GM18508 (cell line): ENCODE results near the gene RFTN1.

Source experiments
- ATAC-seq: cut with Tn5 transposase; IDR thresholded peaks from one replicate; pipeline ENCODE4 v1.9.1; 2021; ENCODE audit warnings: moderate number of reproducible peaks; ENCODE audit not compliant: insufficient read depth, unreplicated experiment

The RFTN1 gene

DNA sequence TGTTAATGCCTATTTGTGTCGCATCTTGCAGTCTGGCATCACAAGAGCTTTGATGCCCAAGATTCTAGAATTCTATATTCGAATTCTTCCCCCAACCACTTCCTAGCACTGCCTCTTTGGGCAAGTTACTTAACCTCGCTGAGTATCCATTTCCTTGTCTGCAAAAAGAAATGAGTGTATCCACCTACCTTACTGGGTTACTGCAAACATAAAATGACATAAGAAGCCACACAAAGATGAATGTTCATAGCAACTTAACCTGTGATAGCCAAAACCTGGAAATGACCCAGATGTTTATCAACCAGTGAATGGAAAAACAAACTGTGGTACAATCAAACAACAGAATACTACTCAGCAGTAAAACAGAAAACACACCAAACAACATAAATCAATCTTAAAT lies 24.9 kb downstream of the RFTN1 start:
- ATAC-seq: no peak

DNA sequence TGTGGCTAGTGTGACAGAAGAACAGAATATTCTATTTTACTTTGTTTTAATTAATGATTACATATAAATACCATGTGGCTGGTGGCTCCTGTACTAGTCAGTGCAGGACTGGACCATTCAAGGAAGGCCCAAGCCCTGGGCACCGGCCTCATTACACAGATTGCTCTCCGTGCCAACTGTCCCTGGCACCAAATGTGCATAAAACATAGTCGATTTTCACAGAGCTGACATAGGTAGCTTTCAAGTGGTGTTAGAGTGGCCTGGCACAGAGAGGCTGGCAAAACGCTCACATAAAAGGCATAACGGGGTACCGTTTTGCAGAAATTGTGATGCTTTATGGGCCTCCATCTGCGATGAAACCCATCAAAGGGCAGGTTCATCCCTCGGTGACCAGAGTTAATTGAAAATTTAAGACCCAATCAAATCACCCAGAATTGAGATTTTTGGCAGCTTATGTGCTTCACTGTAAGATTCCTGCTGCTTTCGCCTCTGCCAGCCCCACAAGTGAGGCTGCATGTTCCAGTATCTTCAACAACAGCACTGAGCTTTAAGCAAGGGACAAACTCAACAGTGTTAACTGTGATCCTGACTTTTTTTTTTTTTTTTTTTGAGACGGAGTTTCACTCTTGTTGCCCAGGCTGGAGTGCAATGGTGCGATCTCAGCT lies 25.9 kb downstream of the RFTN1 start:
- ATAC-seq: no peak

DNA sequence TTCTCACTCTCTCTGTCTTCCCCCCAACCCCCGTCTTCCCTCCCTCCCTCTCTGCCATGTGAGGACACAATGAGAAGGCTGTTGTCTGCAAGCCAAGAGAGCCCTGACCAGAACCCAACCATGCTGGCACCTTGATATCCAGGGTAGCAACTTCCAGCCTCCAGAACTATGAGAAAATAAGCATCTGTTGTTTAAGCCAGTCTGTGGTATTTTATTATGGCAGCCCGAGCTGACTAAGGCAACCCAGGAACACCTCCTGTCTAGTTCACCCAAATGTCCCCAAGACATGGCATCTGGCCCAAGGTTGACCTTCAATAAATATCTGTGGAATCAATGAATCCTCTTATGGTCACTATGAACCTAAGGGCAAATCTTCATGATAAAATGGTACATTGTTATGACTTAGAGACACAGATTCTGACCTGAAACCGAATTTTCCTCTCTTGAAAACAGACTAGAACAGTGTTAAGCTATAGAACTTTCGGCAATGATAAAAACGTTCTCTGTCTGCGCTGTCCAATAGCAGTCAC lies 26.5 kb downstream of the RFTN1 start:
- no peak for ATAC-seq

DNA sequence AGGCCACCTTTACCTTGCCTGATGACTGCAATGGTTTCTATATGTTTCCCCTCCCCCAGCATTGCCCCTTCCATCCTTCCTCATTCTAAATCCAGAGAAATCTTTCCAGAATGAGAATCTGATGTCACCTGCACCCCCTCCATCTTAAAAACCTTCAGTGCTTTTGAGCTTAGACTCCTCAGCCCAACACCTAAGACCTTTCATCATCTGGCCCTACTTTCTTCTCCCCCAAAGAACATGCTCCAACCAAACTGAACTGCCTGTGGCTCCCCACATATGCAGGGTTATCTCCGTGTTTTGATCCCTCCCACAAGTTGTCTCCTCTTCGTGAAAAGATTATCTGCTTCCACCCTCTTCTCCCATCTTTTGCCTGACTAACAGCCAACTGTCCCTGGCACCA lies 27.3 kb downstream of the RFTN1 start:
- no peak for ATAC-seq

DNA sequence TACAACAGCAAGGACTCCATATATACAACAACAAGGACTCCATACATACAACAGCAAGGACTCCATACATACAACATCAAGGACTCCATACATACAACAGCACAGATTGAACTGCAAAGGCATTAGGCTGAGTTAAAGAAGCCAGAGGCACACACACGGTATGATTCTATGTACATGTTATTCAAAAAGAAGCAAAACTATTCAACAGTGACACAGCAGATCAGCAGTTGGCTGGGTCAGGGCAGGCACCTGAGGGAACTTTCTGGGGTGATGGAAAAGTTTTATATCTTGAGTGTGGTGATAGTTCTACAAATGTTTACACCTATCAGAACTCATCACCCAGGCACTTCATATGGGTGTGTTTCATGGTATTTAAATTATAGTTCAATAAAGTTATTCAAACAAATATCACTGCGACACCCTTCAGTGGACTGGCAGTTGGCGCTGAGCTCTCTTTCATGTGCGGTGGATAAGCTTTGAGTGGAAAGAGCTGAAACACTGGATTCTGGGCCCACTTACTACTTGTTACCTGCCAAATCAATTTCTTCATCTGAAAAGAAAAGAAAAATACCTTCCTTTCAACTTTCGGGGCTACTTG lies 28.0 kb downstream of the RFTN1 start:
- ATAC-seq: no peak

GRCh38 chr3:16484984-16485383 lies 28.5 kb downstream of the RFTN1 start:
- no peak for ATAC-seq

GRCh38 chr3:16484216-16484615 lies 29.3 kb downstream of the RFTN1 start:
- ATAC-seq: no peak

DNA sequence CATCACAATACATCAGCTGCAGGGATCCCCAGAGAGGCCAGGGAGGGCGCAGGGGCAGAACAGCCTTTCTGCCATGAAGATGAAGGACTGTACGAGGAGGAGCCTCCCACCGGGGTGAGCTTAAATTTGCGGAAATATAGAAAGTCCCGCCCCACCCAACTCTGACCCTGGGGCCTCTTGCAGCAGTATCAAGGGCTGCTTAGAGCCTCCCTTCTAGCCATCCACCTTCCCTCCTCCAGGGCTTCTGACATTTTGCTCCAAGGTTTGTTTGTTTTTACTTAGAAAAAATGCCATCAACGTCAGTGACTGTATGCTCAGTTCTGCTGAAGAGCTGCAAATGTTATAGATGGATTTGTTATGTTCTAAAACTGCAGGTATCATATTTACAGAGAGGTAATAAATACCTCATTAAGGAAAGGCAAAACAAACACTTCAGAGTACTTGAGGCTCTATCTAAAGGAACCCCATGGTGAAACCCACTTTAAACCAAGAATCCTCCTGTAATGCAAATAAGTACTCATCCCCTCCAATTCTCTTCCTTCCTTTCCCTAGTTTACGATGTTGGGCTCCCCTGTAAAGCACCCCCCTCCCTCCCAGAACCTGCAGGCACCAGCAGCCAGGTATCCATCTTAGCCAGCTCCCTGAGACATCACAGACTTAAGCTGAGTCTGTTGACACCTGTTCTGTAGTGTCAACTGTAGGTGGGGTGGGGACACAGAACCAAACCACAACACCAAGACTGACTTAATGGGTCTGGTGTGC lies 30.5 kb downstream of the RFTN1 start:
- ATAC-seq: no peak

- ATAC-seq: no peak
Measured at GRCh38 chr3:16482194-16482769, 31.2 kb downstream of the RFTN1 start.

DNA sequence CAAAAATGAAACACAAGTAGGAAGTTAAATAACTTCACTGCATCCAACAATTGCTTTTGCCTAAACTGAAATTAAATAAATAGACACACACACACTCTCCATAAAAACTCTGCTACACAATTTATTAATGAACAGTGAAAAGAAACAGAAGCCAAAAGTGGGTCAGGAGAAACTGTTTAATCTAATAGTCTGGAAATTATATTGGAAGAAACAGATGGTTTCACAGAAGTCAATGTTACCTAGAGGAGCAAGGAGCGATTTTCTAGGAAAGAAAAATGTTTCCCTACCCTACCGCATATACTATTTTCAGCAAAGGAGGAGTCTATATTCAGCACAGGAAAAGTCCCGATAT lies 32.0 kb downstream of the RFTN1 start:
- ATAC-seq: no peak

DNA sequence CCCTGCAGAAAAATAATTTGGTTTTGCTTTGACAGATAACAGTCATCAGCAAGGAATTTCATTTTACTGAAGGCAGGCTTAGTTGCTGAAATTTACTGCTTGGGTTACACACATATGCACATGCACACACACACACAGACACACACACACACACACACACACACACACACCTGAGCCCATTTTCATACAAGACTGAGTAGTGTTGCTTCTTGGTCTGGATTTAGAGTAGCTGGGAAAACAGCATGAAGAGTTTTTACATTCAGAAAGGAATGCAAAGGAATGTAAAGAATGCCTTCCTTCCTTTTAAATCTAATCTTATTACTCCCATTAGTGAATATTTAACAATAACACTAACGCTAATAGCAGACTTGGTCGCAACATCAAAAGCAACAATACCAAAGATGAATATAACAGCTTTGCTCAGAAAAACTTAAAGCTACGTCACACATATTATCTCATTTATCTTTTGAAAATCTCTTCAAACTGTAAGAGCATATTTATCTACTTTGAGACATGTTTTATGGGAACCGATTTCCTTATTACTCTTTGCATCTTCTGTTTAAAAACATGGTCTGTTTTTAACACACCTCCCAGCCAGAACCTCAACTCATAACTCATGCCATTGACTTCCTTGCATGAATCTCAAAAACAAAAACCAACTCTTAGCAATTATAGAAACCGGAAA lies 32.5 kb downstream of the RFTN1 start:
- no peak for ATAC-seq

- no peak for ATAC-seq
Measured at GRCh38 chr3:16478516-16478915, 35.0 kb downstream of the RFTN1 start.

- no peak for ATAC-seq
Measured at GRCh38 chr3:16477521-16477920, 36.0 kb downstream of the RFTN1 start.

- ATAC-seq: no peak
Measured at GRCh38 chr3:16477056-16477455, 36.4 kb downstream of the RFTN1 start.

- no peak for ATAC-seq
Measured at GRCh38 chr3:16476636-16477035, 36.9 kb downstream of the RFTN1 start.

GRCh38 chr3:16475766-16476165 lies 37.7 kb downstream of the RFTN1 start:
- ATAC-seq: no peak

- ATAC-seq: no peak
Measured at GRCh38 chr3:16474920-16475319, 38.6 kb downstream of the RFTN1 start.

- no peak for ATAC-seq
Measured at GRCh38 chr3:16474216-16474615, 39.3 kb downstream of the RFTN1 start.

- no peak for ATAC-seq
Measured at GRCh38 chr3:16472593-16472992, 40.9 kb downstream of the RFTN1 start.

DNA sequence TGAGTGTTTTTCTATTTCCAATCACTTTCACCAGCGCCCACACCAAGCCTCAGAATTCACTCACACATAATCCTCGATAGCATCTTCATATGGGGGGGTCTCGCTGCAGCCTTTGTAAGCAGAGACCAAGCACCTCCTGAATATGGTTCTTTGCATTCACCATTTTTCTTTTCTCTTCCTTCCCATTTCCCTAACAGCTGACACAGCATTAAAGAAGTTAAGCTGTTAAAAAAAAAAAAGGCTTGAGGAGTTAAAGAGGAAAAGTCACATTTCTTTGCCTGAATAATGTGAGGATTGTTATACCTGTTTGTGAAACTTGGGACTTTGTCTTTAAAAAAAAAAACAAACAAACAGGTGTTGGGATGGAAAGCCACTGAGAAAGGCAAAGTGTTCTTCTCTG lies 41.6 kb downstream of the RFTN1 start:
- no peak for ATAC-seq

DNA sequence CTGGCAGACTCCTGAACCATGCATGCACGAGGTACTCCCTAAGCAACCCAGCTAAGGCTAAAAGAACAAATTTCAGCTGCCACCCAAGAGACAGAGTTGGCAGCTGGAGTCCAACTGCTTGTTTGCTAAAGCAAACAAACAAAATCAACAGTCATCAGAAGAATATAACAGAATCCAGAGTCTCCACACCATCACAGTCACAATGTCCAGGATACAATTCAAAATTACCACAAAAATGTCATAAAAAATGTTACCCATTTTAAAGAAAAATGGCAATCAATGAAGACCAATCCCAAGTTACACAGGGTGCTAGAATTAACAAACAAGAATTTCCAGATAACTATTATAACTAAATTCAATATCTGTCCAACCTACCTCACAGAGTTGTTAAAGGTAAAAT lies 42.9 kb downstream of the RFTN1 start:
- no peak for ATAC-seq
